ENCODE results near the gene PLXNA4. TPM values are rescaled to one million over a fixed set of nuclear protein-coding genes. Genes with fewer than 3 reads are reported as not detected.

The PLXNA4 gene
- total and polyA plus RNA-seq, 2 experiments from 2014 or later = 0.08 to 0.80 TPM

DNA sequence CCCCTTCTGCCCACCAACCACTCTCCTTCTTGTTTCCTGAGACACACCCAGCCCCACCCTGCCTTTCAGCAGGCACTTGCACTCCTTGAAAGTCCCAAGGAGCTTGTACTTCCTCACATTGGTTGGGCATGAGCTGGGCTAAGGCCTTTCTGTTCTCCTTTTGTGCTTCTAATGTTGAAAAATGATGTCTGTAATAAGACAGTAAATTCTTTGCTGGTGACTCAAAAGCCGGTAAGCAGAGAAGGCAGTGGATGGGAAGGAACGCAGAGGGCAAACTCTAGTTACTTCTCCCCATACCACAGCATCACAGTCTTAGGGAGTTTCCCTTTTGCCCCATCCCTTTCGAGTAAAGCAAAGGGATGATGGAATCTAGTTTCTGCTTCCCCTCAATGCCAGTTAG is 185.6 kb downstream of the PLXNA4 start:
- no peak overlapping the region for H3K27ac ChIP-seq (ENCODE audit: low read depth)
- peaks cover 3% of the 10 kb centered on the region for H3K27me3 Mint-ChIP-seq (ENCODE audit: insufficient read depth, low read depth, poor library complexity)

More for the DNA sequence above, 185.6 kb downstream of the PLXNA4 start:
- ATAC-seq (no peak), DNase-seq (ENCODE audit: low spot score) (no peak)
- H3K9me2 ChIP-seq (ENCODE audit: insufficient read depth) = no peaks in the 10 kb centered on the region
- H3K4me3 ChIP-seq = no peak overlapping the region
- no peaks in the 10 kb centered on the region for H3F3A ChIP-seq (replicated peaks; ENCODE audit: low read depth)
- no peaks in the 10 kb centered on the region for H3K9me3 Mint-ChIP-seq
- no peak overlapping the region for H2AFZ ChIP-seq
- no peaks in the 10 kb centered on the region for H4K20me1 ChIP-seq (replicated peaks; ENCODE audit: insufficient read depth)
- H3K27ac Mint-ChIP-seq = no peak overlapping the region
- no peak overlapping the region for H3K4me2 ChIP-seq
- H3K27me3 ChIP-seq (ENCODE audit: insufficient read depth) = no peaks in the 10 kb centered on the region
- H3K79me2 ChIP-seq (replicated peaks; ENCODE audit: insufficient read depth) = no peaks in the 10 kb centered on the region
- no peak for TF ChIP-seq EZH2 (IDR thresholded peaks at IDR 0.05; ENCODE audit: low read depth, unreplicated experiment)
- no peak for TF ChIP-seq STAT1 (IDR thresholded peaks at IDR 0.05; ENCODE audit: unreplicated experiment)
- TF ChIP-seq NANOG (IDR thresholded peaks at IDR 0.05; ENCODE audit: borderline replicate concordance) = no peak
- TF ChIP-seq POLR2AphosphoS5 (IDR thresholded peaks at IDR 0.05; ENCODE audit: low read depth) = no peak
- no peak for TF ChIP-seq JUNB (IDR thresholded peaks at IDR 0.05; ENCODE audit: unreplicated experiment)
- TF ChIP-seq CREB1 (CRISPR knock-in tag; IDR thresholded peaks at IDR 0.05; ENCODE audit: low read depth) = no peak
- TF ChIP-seq ETS1 (IDR thresholded peaks at IDR 0.05) = no peak
- TF ChIP-seq, protein P1, sequence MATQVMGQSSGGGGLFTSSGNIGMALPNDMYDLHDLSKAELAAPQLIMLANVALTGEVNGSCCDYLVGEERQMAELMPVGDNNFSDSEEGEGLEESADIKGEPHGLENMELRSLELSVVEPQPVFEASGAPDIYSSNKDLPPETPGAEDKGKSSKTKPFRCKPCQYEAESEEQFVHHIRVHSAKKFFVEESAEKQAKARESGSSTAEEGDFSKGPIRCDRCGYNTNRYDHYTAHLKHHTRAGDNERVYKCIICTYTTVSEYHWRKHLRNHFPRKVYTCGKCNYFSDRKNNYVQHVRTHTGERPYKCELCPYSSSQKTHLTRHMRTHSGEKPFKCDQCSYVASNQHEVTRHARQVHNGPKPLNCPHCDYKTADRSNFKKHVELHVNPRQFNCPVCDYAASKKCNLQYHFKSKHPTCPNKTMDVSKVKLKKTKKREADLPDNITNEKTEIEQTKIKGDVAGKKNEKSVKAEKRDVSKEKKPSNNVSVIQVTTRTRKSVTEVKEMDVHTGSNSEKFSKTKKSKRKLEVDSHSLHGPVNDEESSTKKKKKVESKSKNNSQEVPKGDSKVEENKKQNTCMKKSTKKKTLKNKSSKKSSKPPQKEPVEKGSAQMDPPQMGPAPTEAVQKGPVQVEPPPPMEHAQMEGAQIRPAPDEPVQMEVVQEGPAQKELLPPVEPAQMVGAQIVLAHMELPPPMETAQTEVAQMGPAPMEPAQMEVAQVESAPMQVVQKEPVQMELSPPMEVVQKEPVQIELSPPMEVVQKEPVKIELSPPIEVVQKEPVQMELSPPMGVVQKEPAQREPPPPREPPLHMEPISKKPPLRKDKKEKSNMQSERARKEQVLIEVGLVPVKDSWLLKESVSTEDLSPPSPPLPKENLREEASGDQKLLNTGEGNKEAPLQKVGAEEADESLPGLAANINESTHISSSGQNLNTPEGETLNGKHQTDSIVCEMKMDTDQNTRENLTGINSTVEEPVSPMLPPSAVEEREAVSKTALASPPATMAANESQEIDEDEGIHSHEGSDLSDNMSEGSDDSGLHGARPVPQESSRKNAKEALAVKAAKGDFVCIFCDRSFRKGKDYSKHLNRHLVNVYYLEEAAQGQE (IDR thresholded peaks at IDR 0.05; ENCODE audit: unreplicated experiment) = no peak
- TF ChIP-seq ZNF462 (CRISPR knock-in tag; IDR thresholded peaks at IDR 0.05) = no peak
- no peak for TF ChIP-seq ZNF331 (CRISPR knock-in tag; IDR thresholded peaks at IDR 0.05; ENCODE audit: low read depth)
- no peak for TF ChIP-seq EZH2phosphoT487 (IDR thresholded peaks at IDR 0.05; ENCODE audit: unreplicated experiment)
- TF ChIP-seq, protein P2, sequence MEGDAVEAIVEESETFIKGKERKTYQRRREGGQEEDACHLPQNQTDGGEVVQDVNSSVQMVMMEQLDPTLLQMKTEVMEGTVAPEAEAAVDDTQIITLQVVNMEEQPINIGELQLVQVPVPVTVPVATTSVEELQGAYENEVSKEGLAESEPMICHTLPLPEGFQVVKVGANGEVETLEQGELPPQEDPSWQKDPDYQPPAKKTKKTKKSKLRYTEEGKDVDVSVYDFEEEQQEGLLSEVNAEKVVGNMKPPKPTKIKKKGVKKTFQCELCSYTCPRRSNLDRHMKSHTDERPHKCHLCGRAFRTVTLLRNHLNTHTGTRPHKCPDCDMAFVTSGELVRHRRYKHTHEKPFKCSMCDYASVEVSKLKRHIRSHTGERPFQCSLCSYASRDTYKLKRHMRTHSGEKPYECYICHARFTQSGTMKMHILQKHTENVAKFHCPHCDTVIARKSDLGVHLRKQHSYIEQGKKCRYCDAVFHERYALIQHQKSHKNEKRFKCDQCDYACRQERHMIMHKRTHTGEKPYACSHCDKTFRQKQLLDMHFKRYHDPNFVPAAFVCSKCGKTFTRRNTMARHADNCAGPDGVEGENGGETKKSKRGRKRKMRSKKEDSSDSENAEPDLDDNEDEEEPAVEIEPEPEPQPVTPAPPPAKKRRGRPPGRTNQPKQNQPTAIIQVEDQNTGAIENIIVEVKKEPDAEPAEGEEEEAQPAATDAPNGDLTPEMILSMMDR (conservative IDR thresholded peaks at IDR 0.05; ENCODE audit: low read depth in 2 of 2) = no peak
- H3K36me3 Mint-ChIP-seq (ENCODE audit: low read depth) = no peaks in the 10 kb centered on the region
- no peaks in the 10 kb centered on the region for H3K4me1 ChIP-seq (ENCODE audit: insufficient read depth)
- no peaks in the 10 kb centered on the region for H3K36me3 ChIP-seq (ENCODE audit: insufficient read depth)
- H3K4me1 Mint-ChIP-seq = no peaks in the 10 kb centered on the region; the same call in 2 of the 3 replicates
- H3K4me3 Mint-ChIP-seq = no peak overlapping the region

Data from GM23338 (cell line).